ENCODE results near the gene MRS2. TPM values are rescaled to one million over a fixed set of nuclear protein-coding genes. Genes with fewer than 3 reads are reported as not detected.
"Not testable (repeated sequence)": the region's sequence is repeated elsewhere in the genome, so short reads cannot be mapped to it uniquely, and the experiment has no call there.

MRS2 gene
- total RNA-seq, 1 donor from 2014 or later = 18.0 TPM

GRCh38 chr6:24394780-24395437 is 7.8 kb upstream of the MRS2 start:
- no peak overlapping the region for H3K27ac Mint-ChIP-seq (ENCODE audit: unreplicated experiment)
- no peak for DNase-seq (ENCODE audit: low spot score)
- no peaks in the 10 kb centered on the region for H3K36me3 Mint-ChIP-seq (ENCODE audit: low read depth)
- no peak for TF ChIP-seq CTCF (IDR thresholded peaks at IDR 0.05)
- peaks cover 9% of the 10 kb centered on the region for H3K27me3 Mint-ChIP-seq (ENCODE audit: low read depth)
- H3K9me3 Mint-ChIP-seq (ENCODE audit: low read depth) = peaks cover 9% of the 10 kb centered on the region
- no peak overlapping the region for H3K4me3 Mint-ChIP-seq (ENCODE audit: unreplicated experiment)
- no peaks in the 10 kb centered on the region for H3K4me1 Mint-ChIP-seq (ENCODE audit: low read depth)

DNA sequence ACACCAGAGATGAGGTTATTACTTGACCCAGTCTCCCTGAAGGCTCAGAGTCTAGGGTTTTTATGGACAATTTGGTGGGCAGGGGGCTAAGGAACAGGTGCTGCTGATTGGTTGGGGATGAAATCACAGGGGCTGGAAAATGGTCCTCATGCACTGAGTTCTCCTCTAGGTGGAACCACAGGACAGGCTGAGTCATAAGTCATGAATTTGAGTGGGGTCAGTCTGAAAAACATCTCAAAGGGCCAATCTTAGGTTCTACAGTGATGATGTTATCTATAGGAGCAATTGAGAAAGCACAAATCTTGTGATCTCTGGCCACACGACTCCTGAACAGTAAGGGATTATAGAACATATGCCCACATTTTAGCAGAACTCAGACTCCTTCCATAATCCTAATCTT is 5.9 kb upstream of the MRS2 start:
- H3K4me1 Mint-ChIP-seq (ENCODE audit: low read depth) = no peaks in the 10 kb centered on the region
- H3K27ac Mint-ChIP-seq (ENCODE audit: unreplicated experiment) = no peak overlapping the region

GRCh38 chr6:24397631-24398030 is 5.1 kb upstream of the MRS2 start:
- peaks cover 20% of the 10 kb centered on the region for H3K27me3 Mint-ChIP-seq (ENCODE audit: low read depth)
- H3K9me3 Mint-ChIP-seq (ENCODE audit: low read depth) = peaks cover 9% of the 10 kb centered on the region
- H3K4me3 Mint-ChIP-seq (ENCODE audit: unreplicated experiment) = no peak overlapping the region
- TF ChIP-seq CTCF (IDR thresholded peaks at IDR 0.05) = no peak
- no peaks in the 10 kb centered on the region for H3K36me3 Mint-ChIP-seq (ENCODE audit: low read depth)
- peaks cover 6% of the 10 kb centered on the region for H3K4me1 Mint-ChIP-seq (ENCODE audit: low read depth)
- DNase-seq (ENCODE audit: low spot score) = no peak
- no peak overlapping the region for H3K27ac Mint-ChIP-seq (ENCODE audit: unreplicated experiment)

More for the DNA sequence above, 5.9 kb upstream of the MRS2 start:
- H3K36me3 Mint-ChIP-seq (ENCODE audit: low read depth) = no peaks in the 10 kb centered on the region
- no peak for DNase-seq (ENCODE audit: low spot score)
- H3K9me3 Mint-ChIP-seq (ENCODE audit: low read depth) = peaks cover 9% of the 10 kb centered on the region
- H3K27me3 Mint-ChIP-seq (ENCODE audit: low read depth) = peaks cover 20% of the 10 kb centered on the region
- no peak overlapping the region for H3K4me3 Mint-ChIP-seq (ENCODE audit: unreplicated experiment)
- TF ChIP-seq CTCF (IDR thresholded peaks at IDR 0.05) = no peak

- H3K27ac Mint-ChIP-seq (ENCODE audit: unreplicated experiment) = not testable (repeated sequence)
- peaks cover 24% of the 10 kb centered on the region for H3K4me1 Mint-ChIP-seq (ENCODE audit: low read depth)
Measured at GRCh38 chr6:24400045-24401039, 2.4 kb upstream of the MRS2 start.

DNA sequence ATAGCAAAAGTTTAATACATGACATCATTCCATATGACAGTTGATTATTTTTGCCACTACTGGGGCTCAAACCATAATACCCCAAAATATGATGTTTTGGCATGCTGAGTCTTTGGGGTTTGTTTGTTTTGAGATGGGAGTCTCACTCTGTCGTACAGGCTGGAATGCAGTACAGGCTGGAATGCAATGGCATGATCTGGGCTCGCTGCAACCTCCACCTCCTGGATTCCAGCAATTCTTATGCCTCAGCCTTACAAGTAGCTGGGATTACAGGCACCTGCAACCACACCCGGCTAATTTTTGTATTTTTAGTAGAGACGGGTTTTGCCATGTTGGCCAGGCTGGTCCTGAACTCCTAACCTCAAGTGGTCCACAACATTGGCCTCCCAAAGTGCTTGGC is 1.3 kb upstream of the MRS2 start:
- Mint-ChIP-seq H3K36me3 (ENCODE audit: low read depth) (no peaks in the 10 kb centered on the region), H3K4me1 (ENCODE audit: low read depth) (peaks cover 24% of the 10 kb centered on the region), H3K4me3 (ENCODE audit: unreplicated experiment) (no peak overlapping the region), H3K27me3 (ENCODE audit: low read depth) (peaks cover 20% of the 10 kb centered on the region), H3K9me3 (ENCODE audit: low read depth) (peaks cover 7% of the 10 kb centered on the region), H3K27ac (ENCODE audit: unreplicated experiment) (no peak overlapping the region)
- DNase-seq (ENCODE audit: low spot score) = no peak
- TF ChIP-seq CTCF (IDR thresholded peaks at IDR 0.05) = no peak

More at GRCh38 chr6:24400045-24401039, 2.4 kb upstream of the MRS2 start:
- DNase-seq (ENCODE audit: low spot score); H3K36me3 Mint-ChIP-seq (ENCODE audit: low read depth); H3K4me3 Mint-ChIP-seq (ENCODE audit: unreplicated experiment); H3K9me3 Mint-ChIP-seq (ENCODE audit: low read depth): not testable (repeated sequence)
- H3K27me3 Mint-ChIP-seq (ENCODE audit: low read depth) = peaks cover 20% of the 10 kb centered on the region
